HG03045 (cell line): ENCODE measurements around the gene PML.
"Not testable (repeated sequence)": the region's sequence is repeated elsewhere in the genome, so short reads cannot be mapped to it uniquely, and the experiment has no call there.

Experiments
- ATAC-seq: cut with Tn5 transposase; IDR thresholded peaks from one replicate; pipeline ENCODE4 v1.9.1; 2021; ENCODE audit warnings: mild to moderate bottlenecking, moderate library complexity; ENCODE audit not compliant: unreplicated experiment

The PML gene

GRCh38 chr15:74053941-74054529, 59.5 kb downstream of the PML start:
- ATAC-seq, result no peak

DNA sequence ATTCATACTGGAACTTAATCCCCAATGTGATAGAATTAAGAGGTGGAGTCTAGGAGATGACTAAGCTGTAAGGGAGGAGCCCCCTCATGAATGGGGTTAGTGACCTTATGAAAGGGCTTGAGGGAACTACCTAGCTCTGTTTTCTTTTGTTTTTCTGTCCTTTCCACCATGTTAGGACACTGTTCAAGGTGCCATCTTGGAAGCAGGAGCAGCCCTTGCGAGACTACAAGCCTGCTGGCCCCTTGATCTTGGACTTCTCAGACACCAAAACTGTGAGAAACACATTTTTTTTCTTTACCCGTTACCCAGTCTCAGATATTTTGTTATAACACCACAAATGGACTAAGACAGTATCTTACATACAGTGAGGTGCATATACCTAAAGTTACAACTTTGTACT, 61.3 kb downstream of the PML start:
- ATAC-seq, result no peak

DNA sequence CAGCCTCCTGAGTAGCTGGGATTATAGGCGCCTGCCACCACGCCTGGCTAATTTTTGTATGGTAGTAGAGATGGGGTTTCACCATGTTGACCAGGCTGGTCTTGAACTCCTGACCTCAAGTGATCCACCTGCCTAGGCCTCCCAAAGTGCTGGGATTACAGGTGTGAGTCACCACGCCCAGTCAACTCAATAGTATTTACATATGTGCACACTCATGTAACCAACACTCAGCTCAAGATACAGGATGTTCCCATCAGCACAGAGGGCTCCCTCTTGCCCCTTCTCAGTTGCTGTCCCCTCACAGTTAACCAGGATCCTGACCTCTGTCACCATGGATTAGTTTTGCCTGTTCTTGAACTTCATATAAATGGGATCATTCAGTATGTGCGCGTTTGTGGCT, 61.8 kb downstream of the PML start:
- not testable (repeated sequence) for ATAC-seq

- not testable (repeated sequence) for ATAC-seq
Measured at GRCh38 chr15:74059050-74059833, 64.7 kb downstream of the PML start.

DNA sequence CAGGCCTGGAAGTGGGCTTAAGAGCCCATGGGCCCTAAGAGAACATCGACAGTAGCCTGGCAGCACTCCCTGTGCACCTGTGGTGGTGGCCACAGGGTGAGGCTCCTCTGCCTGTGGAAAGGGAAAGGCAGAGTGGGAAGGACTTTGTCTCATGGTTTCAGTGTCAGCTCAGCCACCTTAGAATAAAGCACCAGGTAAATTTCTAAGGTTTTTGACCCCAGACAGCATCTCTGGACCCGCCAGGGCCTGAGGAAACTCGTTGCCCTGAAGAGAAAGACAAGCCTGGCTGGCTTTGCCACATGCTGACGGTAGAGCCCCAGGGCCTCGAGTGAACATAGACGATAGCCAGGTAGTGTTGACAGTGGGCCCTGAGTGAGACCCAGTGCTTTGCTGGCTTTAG, 65.7 kb downstream of the PML start:
- no peak for ATAC-seq

DNA sequence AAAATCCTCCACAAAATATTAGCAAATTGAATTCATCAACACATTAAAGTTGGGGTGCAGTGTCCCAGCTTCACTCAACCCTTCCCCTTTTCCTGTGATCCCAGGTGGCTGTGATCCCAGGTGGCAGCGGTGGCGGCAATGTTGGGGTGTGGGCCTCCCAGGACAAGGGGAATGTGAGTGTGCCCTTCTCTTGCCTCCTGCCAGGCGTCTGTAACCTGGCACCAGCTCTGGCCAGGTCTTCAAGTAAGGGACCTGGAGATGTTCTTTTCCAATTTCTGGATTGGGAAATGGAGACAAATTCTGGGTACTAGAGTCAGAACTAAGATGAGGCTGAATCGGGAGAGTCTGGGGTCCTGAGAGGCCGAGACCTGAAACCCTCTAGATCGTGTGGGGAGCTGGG, 67.7 kb downstream of the PML start:
- ATAC-seq, result no peak

- ATAC-seq, result no peak
Measured at GRCh38 chr15:74062671-74063070, 68.2 kb downstream of the PML start.

- ATAC-seq, result not testable (repeated sequence)
Measured at GRCh38 chr15:74063425-74064146, 69.1 kb downstream of the PML start.

DNA sequence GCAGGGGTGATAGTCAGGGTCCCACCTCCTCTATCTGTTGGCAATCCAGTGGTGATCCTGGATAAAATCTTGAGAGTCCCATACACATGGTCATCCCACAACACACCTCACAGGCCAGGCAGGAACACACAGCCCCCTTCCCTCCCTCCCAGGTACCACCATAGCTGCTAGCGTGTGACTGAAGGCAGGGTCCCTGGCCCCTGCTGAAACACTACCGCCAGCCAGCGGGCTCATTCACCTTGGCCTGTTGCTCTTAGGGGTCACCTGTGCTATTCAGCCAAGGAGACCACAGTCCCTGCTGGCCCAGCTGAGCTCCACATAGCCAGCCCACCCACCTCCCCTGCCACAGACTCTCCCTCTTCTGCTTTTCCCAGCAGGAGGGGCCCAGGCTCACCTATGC, 69.7 kb downstream of the PML start:
- not testable (repeated sequence) for ATAC-seq

DNA sequence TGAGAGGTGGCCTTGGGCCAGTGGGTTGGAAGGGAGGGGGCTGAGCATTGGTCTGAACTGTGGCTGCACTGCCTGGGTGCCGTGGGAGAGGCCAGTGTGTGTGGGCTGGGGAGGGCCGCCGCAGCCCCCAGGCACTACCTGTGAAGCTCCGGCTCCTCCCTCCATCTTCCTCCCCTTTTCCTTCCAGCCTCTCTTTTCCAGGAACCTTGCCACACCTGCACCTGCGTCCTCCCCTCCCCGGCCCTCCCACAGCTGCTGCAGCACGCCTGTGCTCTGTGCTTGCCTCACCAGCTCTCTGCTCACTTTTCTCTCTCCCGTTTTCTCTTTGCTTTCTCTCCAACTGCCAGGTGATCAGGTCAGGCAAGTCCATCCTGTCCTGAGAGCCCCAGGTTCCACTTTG, 70.3 kb downstream of the PML start:
- not testable (repeated sequence) for ATAC-seq

DNA sequence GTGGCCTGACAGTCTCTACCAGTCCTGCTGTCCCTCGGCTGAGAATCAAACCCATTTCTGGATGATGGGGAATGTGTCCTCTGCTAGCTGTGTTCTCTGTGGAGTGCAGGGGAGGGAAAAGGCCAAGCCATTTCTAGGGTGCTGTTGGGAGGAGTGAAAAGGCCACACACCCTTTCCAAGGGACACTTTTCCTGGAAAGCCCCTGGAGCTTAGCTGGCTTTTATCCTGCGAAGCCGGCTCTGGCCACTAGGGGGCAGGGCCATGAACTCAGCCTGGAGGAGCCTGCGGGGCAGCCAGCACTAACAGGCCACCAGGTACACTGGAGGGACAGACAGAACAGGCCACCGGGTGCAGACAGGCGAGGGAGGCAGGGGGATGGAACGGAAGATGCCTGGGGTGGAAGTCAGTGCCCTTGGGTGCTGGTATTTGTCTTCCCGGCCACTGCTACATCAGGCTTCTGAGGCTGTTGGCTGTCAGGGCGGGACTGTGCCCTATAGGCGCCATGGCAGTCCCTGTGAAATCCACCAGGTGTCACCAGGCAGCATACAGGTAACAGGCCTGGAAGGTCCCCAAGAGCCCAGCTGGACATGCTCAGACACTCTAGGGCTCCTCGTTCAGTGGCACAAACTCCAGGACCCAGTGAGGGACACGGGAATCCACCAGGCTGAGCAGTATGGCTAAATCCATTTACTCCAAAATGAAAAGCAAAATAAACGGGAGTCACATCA, 71.3 kb downstream of the PML start:
- ATAC-seq, result not testable (repeated sequence)

DNA sequence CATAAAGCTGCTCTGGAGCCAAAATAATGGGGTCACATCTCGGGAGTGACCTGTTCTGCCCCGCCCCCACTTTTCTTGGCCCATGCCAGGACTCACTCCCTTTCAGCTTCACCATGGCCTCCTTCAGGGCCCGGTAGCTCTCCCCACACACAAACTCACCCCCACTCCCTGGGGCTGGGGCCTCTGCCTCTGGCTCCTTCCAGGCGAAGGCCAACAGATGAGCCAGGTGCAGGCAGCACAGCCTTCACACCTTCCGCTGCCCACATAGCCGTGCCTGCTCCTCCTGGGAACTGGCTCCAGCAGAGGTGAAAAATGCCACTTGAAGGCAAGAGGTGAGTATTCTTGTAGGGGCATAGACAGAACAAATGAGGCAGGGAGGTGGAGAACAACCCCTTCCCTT, 77.1 kb downstream of the PML start:
- not testable (repeated sequence) for ATAC-seq

- ATAC-seq, result not testable (repeated sequence)
Measured at GRCh38 chr15:74072132-74072531, 77.6 kb downstream of the PML start.

DNA sequence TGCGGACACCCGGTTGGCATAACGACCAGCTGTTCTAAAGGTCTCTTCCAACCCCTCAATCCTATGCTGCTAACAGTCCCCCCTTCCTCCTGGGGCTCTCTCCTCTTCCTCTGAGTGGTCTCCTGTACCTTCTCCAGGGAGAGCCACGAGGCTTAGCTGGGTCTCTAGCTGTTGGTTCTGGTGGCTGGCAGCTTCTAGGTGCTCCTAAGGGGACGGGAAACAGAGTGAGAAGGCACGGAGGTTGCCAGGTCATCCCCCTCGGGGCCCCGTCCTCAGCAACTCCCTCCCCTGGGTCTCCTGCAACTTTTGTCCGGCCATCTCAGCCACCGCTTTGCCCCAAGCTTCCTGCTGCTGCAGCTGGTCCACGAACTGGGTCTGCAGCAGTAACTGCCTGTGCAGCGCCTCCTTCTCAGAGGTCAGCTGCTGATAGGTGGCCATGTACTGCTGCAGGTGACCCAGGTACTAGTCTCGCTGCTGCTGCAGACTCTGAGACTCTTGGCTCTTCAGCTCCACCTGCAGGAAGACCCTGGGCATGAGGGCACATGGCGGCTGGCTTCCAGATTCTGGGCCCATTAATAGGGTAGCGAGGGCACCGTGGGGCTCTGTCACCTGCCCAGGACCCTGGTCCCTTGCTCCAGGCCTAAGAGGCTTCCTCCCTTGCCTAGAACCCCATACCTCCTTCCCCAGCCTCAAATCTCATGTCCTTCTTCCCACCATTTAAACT, 78.3 kb downstream of the PML start:
- not testable (repeated sequence) for ATAC-seq

DNA sequence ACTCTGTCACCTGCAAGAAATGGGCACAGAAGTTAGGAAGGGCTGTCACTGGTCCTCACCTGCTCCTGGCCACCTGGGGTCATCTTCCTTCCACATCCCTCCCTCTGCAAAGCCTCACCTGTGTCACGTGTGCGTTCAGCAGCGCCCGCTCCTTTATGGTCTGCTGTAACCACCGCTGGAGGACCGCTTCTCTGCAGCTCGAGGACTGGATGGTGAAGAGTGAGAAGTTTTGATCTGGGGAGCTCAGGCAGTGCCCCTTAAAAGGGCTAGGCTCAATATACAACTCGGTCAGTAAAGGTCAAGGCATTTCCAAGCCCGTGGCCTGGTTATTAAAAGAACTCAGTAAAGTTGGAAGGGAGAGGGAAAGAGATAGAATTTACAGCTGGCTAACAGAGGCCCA, 81.3 kb downstream of the PML start:
- not testable (repeated sequence) for ATAC-seq

- ATAC-seq, result not testable (repeated sequence)
Measured at GRCh38 chr15:74082450-74082849, 87.9 kb downstream of the PML start, which contains the start of gene GOLGA6A. TSS of gene GOLGA6A (minus strand) at chr15:74082550. CDS start at chr15:74082509, 41 bp downstream.

- not testable (repeated sequence) for ATAC-seq
Measured at GRCh38 chr15:74094567-74094966, 100.1 kb downstream of the PML start.

GRCh38 chr15:74095610-74096009, 101.1 kb downstream of the PML start:
- not testable (repeated sequence) for ATAC-seq

- ATAC-seq, result not testable (repeated sequence)
Measured at GRCh38 chr15:74096753-74097474, 102.4 kb downstream of the PML start.
